Measurements from ENCODE around the gene N4BP2.

Gene N4BP2

DNA sequence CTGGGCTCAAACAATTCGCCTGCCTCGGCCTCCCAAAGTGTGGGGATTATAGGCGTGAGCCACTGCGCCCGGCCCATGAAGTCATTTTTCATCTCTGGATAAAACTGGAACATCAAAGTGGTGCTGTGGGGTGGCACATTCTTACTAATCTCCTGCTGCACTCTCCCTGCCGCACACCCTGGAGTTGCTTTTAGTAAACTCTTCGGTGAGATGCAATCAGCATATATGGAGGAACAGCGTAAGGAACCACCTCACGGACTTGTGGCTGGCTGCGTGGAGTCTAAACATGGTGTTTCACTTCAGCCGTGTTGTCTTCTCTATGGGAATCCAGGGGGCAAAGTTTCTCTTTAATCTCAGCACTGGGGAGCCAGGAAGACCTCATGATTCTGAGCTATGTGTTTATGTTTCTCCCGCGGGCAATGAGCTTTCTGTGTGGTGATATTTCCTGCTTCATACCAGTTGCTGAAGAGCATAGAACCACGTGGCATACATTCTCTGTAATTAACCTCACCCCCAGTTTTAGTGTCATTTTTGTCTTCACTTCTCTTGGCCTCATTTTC lies 138.0 kb downstream of the N4BP2 start:
- DNase-seq, result no peak

DNA sequence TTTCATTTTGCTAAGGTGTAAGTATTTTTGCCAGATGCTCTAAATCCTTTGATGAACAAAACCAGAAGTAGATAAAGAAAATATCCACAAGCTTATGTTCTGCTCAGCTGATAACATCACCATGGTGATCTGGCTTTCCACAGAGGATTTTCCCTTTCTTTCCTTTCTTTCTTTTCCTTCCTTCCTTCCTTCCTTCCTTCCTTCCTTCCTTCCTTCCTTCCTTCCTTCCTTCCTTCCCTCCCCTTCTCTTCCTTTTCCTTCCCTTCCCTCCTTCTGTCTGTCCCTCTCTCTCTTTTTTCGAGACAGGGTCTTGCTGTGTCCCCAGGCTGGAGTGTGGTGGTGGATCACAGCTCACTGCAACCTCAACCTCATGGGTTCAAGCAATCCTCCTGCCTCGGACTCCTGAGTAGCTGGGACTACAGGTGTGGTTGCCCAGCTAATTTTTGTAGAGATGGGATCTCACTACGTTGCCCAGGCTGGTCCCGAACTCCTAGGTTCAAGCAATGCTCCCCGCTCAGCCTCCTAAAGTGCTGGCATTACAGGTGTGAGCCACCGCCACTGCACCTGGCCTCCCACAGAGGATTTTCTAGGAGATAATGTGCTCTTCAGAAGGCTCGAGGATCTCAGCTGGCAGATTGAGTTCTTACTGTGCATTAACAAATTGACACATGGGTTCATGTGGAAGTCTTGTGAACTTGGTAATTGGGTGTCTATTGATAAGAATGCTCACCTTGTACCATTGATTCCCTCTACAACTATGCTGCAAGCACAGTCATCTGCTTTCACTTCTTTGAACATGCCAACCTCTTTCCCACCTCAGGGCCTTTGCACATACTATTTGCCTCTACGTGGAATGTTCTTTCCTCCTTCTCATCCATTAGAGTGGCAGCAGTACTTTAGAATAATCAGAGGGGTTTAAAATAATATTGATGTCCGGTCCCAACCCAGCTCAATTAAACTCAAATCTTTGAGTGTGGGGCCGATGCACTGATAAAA lies 138.8 kb downstream of the N4BP2 start:
- no peak for DNase-seq

DNA sequence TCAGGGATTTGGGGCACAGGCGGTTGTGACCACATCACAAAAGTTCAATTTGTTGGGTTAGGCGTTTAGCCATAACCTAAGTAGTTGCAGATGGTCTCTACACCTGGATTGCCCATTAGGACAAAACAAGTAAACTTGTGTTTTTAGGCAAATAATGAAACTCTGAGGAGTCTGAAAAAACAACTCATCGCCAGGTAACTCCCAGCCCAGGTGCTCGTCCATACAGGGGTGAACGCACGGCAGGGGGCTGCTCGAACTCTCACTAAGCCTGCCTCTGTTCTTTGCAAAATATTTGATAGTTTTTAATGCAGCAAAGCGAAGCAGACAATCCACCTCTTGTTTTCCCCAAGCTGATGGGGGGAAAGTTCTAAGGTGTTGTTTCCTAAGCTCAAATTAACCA lies 139.6 kb downstream of the N4BP2 start:
- no peak for DNase-seq

DNA sequence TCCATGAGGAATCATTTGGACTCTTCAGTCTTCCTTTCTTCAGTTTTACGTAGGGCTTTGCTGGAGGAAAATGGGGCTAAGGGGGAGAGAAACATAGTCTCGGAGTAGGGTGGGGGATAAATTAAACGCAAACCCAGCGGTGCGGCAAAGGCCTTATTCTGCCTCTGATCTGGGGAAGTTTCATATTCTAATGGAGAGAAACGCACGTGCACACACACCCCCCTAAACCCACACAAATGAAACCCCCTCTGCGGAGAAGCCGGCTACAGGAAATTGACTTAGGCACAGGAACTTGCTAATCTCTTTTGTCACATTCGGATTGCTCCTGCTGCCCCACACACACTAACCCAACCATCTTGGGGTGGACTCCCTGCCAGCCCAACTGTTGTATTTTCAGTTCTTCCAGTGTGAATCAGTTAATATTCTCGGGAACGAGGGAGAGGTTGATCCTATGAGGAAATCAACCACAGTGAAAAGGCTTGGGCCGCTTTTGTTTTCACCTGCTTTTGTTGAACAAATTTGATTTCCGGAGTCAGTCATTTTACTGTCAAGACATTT lies 140.2 kb downstream of the N4BP2 start, which contains the start of gene RHOH:
Gene RHOH (plus strand): TSS at position 308 of the 558 bp plus-strand sequence. CDS start 46,356 bp downstream, outside the sequence.
- no peak for DNase-seq

DNA sequence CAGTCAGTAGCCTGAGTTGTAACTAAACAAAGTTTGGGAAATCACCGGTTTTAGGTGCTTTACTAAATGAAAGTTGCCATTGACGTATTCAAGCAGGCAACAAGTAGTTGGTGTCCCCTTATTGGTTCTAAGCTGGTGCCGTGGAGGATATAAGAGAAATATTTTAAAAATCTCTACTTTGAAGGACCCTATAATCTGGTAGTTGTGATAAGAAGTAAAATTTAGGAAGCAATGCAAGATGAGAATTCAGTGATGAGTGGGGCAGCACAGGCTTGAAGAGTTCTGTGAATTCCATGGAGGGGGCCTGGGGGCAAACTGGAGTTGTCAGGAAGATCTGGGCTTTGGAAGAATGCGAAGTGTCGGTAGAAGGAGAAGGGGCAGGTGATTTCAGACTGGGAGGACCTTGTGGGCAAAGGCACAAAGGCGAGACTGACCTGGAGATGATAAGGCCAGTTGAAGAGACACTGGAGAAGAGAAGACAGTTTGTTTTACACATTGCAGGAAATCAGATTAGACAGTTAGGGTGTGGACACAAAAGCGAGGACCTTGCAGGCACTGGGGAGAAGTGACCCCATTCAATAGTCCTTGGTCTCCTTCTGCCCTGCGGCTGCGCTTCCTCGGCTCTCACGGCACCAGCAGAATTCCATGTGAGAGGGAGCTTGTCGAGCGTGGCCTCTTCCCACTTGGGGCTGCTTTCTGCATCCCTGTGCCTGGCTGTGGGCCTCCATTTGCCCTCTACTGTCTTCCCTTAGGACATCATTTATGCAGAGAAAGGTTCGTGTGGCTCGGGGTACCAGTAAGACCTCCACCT lies 141.4 kb downstream of the N4BP2 start:
- DNase-seq, result no peak

DNA sequence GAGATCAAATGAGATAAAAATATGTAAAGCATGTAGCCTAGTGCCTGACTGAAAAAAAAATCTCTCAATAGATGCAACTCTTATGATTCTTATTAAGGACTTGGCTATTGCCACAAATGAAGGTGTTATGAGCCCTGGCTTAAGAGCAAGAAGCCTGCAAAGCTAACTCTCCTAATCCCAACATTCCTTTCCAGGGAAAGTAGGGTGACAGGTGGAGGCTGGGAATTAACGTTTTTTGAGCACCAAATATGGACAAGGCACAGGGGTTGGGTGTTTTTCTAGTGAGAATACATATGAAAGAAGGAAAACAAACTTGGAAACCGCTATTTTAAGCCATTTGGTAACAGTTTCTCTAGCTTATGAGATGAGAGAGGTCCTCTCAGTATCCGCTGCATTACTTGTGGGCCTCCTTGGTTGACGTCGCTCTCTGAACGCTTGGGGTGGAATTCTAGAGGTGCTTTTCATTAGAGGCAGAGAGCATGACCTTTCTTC lies 142.6 kb downstream of the N4BP2 start:
- no peak for DNase-seq

DNA sequence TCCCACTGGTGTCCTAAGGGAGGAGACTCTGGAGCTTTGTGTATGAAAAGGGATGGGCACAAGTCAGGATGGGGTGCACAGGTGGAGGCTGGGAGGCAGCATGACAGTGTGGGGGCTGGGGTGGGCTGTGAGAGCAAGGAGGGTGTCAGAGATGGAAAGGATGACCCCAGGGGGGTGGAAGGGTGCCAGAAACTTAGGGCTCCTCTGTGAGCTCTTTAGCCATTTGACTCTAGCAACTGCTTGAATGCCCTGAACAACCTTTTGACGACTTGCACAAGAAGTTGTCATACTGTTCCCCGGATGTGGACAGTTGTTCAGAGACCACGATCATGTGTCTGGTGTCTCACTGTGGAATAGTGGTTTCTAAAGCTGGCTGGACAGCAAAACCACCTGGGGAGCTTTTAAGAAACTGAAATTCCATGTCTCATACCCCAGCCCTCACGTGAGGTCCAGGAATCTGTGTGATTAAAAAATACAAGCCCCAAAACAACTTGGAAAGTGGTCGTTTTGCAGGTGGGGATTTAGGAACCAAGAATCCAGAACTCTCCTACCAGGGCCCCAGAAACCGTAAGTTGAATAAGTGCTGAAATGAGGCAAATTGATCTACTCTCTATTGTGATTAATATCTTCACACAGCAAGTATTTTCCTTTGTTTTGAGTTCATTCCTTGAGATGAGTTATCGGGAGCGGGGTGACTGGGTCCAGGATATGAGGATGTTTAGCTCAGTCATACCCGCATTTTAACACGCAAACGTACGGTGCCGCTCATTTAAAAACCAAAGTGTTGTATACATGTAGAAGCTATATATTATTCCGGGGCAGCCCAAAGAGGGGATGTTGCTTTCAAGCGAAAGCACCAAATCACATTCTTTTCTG lies 143.6 kb downstream of the N4BP2 start:
- DNase-seq, result no peak

DNA sequence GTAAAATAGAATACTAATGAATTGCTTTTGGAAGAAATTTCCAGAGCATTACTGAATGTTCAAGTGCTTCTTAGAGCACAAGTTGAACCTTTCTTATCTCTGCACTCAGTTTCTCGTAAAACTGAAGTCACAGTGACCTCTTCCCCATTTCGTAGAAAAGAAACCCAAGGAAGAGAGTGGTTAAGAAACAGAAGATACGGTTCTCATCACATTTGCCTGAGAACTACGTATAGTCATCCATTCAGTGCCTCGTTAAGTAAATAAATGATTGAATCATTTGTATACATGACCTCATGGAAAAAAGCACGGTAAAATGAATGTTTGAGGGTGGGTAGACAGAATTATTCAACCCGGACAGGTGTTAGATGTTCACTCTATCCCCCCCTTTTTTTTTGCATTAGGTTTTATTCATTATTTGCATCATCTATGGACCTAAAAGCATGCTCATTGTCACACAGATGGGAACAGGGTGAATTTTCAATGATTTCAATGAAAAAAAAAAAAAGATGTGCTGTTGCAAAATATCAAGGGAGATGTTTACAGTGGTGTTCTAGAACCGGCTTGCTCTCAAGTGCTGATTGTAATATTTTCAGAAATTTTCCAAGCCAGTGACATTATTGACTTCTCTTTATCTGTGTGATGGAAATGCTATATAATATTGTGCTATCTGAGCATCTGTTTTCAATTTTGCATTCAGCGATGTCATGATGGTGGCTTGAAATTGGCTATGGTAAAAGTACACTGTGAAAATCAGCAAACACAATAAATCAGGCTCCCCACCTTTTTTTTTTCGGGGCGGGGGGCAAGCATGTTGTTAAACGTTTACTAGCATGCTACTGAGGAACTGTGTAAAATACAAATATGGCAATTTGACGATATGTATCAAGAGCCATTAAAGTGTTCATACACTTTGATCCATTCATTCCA lies 144.5 kb downstream of the N4BP2 start:
- DNase-seq, result no peak

DNA sequence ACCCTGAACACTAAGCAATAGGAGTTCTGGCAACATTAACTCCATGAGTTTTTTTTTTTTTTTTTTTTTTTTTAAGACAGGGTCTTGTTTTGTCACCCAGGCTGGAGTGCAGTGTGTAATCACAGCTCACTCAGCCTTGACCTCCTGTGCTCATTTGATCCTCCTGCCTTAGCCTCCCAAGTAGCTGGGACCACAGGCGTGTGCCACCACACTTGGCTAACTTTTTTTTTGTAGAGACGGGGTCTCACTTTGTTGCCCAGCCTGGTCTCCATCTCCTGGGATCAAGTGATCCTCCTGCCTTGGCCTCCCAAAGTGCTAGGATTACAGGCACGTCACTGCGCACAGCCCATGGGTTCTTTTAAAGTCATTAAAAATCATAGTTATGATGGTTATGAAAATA lies 145.2 kb downstream of the N4BP2 start:
- no peak for DNase-seq

DNA sequence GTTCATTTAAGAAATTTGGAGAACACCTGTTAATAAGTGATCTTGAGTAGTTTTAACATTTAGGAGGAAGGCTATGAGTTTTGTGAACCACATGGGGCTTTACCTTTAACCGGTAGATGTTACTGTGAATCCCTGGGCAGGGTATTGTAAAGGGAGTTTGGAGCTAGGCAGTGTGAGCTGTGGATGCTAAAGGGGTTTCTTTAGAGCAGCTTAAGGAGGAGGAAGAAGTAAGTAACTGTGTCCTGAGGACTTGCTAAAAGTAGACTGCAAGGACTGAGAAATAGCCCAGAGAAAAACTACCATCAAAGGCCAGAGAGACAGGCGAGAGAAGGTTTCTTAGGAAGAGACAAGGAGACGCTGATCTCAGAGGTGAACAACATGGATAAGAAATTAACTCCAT lies 145.8 kb downstream of the N4BP2 start:
- DNase-seq, result no peak

DNA sequence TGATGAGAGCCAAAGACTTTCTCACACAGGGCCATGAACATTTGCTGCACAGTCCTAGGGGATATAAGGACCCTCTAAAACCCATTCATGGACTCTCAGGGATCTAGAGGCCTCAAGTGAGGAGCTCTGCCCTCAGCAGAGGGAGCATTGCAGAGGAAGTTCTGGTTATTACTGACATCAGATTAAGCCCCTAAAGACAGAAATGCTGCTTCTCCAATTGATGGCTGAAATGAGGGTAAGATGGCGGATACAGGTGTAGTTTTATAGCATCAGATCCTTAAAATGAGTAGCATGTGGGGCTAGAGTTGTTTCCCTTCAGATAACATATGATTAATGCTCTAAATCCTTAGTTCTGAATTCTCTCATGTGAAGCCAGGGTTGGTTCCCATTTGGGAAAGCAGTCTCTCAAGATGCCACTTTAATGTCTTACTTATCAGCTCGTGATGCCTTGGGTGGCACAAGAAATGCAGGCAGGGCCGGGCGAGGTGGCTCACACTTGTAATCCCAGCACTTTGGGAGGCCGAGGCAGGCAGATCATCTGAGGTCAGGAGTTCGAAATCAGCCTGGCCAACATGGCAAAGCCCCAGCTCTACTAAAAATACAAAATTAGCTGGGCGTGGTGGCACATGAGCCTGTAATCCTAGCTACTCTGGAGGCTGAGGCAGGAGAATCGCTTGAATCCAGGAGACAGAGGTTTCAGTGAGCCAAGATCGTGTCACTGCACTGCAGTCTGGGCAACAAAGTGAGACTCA lies 148.0 kb downstream of the N4BP2 start:
- no peak for DNase-seq

DNA sequence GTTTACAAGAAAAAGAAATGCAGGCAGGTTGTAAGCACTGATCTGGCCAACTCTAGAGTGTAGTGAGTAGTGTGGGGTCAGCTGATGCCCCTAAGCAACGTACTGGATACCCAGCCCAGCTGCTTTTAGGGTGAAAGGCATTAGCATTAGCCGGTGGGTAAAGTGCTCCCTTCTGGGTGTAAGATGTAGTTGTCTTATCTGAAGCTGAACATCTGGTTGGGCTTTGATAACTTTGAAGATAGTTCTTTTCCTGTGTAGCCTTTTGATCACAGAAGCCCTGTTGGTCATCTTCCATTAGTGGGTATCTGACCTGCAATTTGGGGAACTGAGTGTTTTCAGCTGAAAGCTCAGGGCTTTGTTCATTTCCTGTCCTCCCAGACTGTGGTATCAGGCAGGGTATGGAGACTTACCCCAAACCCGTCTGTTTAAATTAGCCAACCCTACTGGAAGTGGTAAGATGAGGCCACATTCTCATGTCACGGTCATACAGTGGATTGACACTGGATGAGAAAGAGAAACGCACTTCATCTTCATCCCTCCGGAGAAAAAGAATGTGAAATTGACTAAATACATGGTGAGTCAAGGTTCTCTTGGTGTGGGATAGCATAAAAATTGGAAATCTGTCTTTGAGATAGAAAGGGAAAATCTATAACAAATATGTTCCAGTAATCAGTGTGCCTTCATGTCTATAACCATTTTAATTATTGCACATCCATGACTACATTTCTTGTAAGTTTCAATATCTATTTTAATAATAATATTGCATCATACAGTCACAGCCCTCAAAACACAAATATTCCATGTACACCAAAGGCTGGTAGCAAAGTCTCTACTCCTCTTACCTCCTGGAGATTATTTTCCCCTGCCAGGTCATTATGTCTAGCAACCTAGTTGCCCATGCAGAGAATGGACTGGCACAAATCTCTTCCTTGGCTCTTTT lies 148.9 kb downstream of the N4BP2 start:
- DNase-seq, result no peak

DNA sequence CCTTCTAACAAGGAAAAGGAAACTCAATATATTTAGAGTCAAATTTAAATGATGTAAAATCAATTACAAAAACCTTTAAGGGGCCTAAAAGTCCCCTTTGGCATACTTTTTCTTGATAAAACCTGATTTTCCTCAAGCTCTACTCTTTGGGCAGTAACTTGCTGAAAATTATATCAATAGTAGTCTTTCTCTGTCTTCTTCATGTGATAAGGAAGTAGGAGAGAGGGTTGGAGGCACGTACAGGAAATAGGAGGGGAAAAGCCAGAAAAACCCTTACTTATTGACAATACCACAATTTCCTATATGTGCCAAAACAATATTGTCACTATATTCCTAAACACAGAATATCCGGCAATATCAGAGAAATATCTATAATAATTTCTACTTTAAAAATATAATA lies 149.8 kb downstream of the N4BP2 start:
- no peak for DNase-seq

Data from NCI-H1436 (cell line).